ENCODE measurements around the gene LTBP3. TPM values are rescaled to one million over a fixed set of nuclear protein-coding genes. Genes with fewer than 3 reads are reported as not detected.

The LTBP3 gene
- polyA plus RNA-seq, 1 of the 3 experiments (the other 2 are of a cell fraction) = 167 TPM

- TF ChIP-seq FOXJ3 (CRISPR knock-in tag; IDR thresholded peaks at IDR 0.05) = no peak
- peak; percentile 70; the same call in 1 of the 2 replicates for TF ChIP-seq RXRA (IDR thresholded peaks at IDR 0.05; ENCODE audit: borderline replicate concordance, low read depth)
- TF ChIP-seq MEF2A (IDR thresholded peaks at IDR 0.05; ENCODE audit: borderline replicate concordance, low read depth) = peak; percentile 26; the same call in 1 of the 2 replicates
- TF ChIP-seq, protein P1, sequence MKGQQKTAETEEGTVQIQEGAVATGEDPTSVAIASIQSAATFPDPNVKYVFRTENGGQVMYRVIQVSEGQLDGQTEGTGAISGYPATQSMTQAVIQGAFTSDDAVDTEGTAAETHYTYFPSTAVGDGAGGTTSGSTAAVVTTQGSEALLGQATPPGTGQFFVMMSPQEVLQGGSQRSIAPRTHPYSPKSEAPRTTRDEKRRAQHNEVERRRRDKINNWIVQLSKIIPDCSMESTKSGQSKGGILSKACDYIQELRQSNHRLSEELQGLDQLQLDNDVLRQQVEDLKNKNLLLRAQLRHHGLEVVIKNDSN (IDR thresholded peaks at IDR 0.05; ENCODE audit: borderline replicate concordance, low read depth) = peak; percentile 66; the same call in 1 of the 2 replicates
- no peak for TF ChIP-seq RCOR1 (IDR thresholded peaks at IDR 0.05; ENCODE audit: low read length)
- TF ChIP-seq SMC3 (IDR thresholded peaks at IDR 0.05; ENCODE audit: low read depth, low read length) = no peak
Measured at GRCh38 chr11:65489035-65489705, 69.0 kb downstream of the LTBP3 start (continued).

Small RNA genes within 50 kb of the gene (small RNA-seq; reads per million reads assigned to genes)
- gene AP001362.1 (0 reads per million in 7 experiments), gene RF01684 (0 reads per million in 7 experiments)

Other genes with a start within 250 kb of the LTBP3 start
- gene CDC42EP2, start 243.5 kb downstream of the LTBP3 start, polyA plus RNA-seq (2012; rRNA removed) = 5.1 and 8.1 TPM in 2 replicates
- gene DPF2, start 224.5 kb downstream of the LTBP3 start, polyA plus RNA-seq (2012; rRNA removed) = 29.6 and 44.9 TPM in 2 replicates
- gene TIGD3, start 203.6 kb downstream of the LTBP3 start, polyA plus RNA-seq (2012; rRNA removed) = 0.34 and 0.41 TPM in 2 replicates
- gene SLC25A45, start 175.7 kb downstream of the LTBP3 start, polyA plus RNA-seq (2012; rRNA removed) = 3.1 and 3.6 TPM in 2 replicates
- 17.4 and 19.0 TPM in 2 replicates for gene FRMD8, start 171.7 kb downstream of the LTBP3 start, polyA plus RNA-seq (2012; rRNA removed)
- 435 and 479 TPM in 2 replicates for gene NEAT1, start 135.6 kb downstream of the LTBP3 start, polyA plus RNA-seq (2012; rRNA removed)
- 285 and 510 TPM in 2 replicates for gene MALAT1, start 59.3 kb downstream of the LTBP3 start, polyA plus RNA-seq (2012; rRNA removed)
- gene SCYL1, start 33.3 kb downstream of the LTBP3 start, polyA plus RNA-seq (2012; rRNA removed) = 76.7 and 79.9 TPM in 2 replicates
- gene ZNRD2, start 12.1 kb upstream of the LTBP3 start, polyA plus RNA-seq (2012; rRNA removed) = 62.5 and 78.1 TPM in 2 replicates
- 61.3 and 65.3 TPM in 2 replicates for gene FAM89B, start 14.2 kb upstream of the LTBP3 start, polyA plus RNA-seq (2012; rRNA removed)
- gene EHBP1L1, start 17.7 kb upstream of the LTBP3 start, polyA plus RNA-seq (2012; rRNA removed) = 35.1 and 48.7 TPM in 2 replicates
- 0.34 and 0.58 TPM in 2 replicates for gene KCNK7, start 37.4 kb upstream of the LTBP3 start, polyA plus RNA-seq (2012; rRNA removed)
- 28.9 and 31.1 TPM in 2 replicates for gene MAP3K11, start 55.9 kb upstream of the LTBP3 start, polyA plus RNA-seq (2012; rRNA removed)
- gene PCNX3, start 57.4 kb upstream of the LTBP3 start, polyA plus RNA-seq (2012; rRNA removed) = 23.8 and 33.7 TPM in 2 replicates
- 15.1 and 18.7 TPM in 2 replicates for gene SIPA1, start 79.7 kb upstream of the LTBP3 start, polyA plus RNA-seq (2012; rRNA removed)
- gene RELA, start 104.6 kb upstream of the LTBP3 start, polyA plus RNA-seq (2012; rRNA removed) = 28.1 and 49.5 TPM in 2 replicates
- gene KAT5, start 153.9 kb upstream of the LTBP3 start, polyA plus RNA-seq (2012; rRNA removed) = 44.5 and 51.9 TPM in 2 replicates
- 43.9 and 50.9 TPM in 2 replicates for gene RNASEH2C, start 162.4 kb upstream of the LTBP3 start, polyA plus RNA-seq (2012; rRNA removed)
- gene AP5B1, start 222.6 kb upstream of the LTBP3 start, polyA plus RNA-seq (2012; rRNA removed) = 3.8 and 4.6 TPM in 2 replicates
- gene OVOL1, start 228.7 kb upstream of the LTBP3 start, polyA plus RNA-seq (2012; rRNA removed) = not detected in 2 replicates